ENCODE data around the gene DNAAF5. TPM values are rescaled to one million over a fixed set of nuclear protein-coding genes. Genes with fewer than 3 reads are reported as not detected.

The DNAAF5 gene
- total RNA-seq, 3 donors from 2014 or later: 29.4 to 43.0 (median 30.9) TPM

- Histone ChIP-seq H3K9me3 (peaks cover 9% of the 10 kb centered on the region), H3K36me3 (ENCODE audit: low read depth) (no peaks in the 10 kb centered on the region), H3K4me1 (ENCODE audit: low read depth) (no peaks in the 10 kb centered on the region), H3K4me3 (no peak overlapping the region)
- ATAC-seq (no peak), DNase-seq (peak in 1 of 3 donors; percentile 14)
- intact Hi-C loops (cut with DNase I, micrococcal nuclease): no loop called here
- no peak for TF ChIP-seq CTCF (IDR thresholded peaks at IDR 0.05)
These were observed 33.2 kb upstream of the DNAAF5 start for GRCh38 chr7:693280-693679.

- Histone ChIP-seq H3K4me3 (no peak overlapping the region), H3K4me1 (ENCODE audit: low read depth) (peaks cover 8% of the 10 kb centered on the region), H3K9me3 (no peaks in the 10 kb centered on the region), H3K36me3 (ENCODE audit: low read depth) (no peaks in the 10 kb centered on the region)
- no peak for TF ChIP-seq CTCF (IDR thresholded peaks at IDR 0.05)
- ATAC-seq (no peak), DNase-seq (peak in 1 of 3 donors; percentile 15)
- intact Hi-C loops (cut with DNase I, micrococcal nuclease): no loop called here
These were observed 30.1 kb upstream of the DNAAF5 start for GRCh38 chr7:696426-696811.

- TF ChIP-seq CTCF (IDR thresholded peaks at IDR 0.05): no peak
- DNase-seq (no peak), ATAC-seq (no peak)
- Histone ChIP-seq H3K4me3 (no peak overlapping the region), H3K9me3 (no peaks in the 10 kb centered on the region), H3K4me1 (ENCODE audit: low read depth) (peaks cover 8% of the 10 kb centered on the region), H3K36me3 (ENCODE audit: low read depth) (no peaks in the 10 kb centered on the region)
- intact Hi-C loops (cut with DNase I, micrococcal nuclease): no loop called here
These were observed 29.5 kb upstream of the DNAAF5 start for GRCh38 chr7:696812-697551.

- Histone ChIP-seq H3K36me3 (ENCODE audit: low read depth) (no peaks in the 10 kb centered on the region), H3K4me1 (ENCODE audit: low read depth) (peaks cover 8% of the 10 kb centered on the region), H3K9me3 (peaks cover 3% of the 10 kb centered on the region), H3K4me3 (no peak overlapping the region)
- DNase-seq (peak in 1 of 3 donors; percentile 30), ATAC-seq (peak; percentile 84)
- TF ChIP-seq CTCF (IDR thresholded peaks at IDR 0.05): no peak
- intact Hi-C loops (cut with DNase I, micrococcal nuclease): no loop called here
These were observed 27.7 kb upstream of the DNAAF5 start for GRCh38 chr7:698515-699475.

GRCh38 chr7:699476-700170, 26.9 kb upstream of the DNAAF5 start:
- DNase-seq: no peak
- peaks cover 16% of the 10 kb centered on the region for H3K4me1 ChIP-seq (ENCODE audit: low read depth)
- peaks cover 3% of the 10 kb centered on the region for H3K9me3 ChIP-seq
- no peak for TF ChIP-seq CTCF (IDR thresholded peaks at IDR 0.05)
- ATAC-seq: no peak
- no peak overlapping the region for H3K4me3 ChIP-seq
- no peaks in the 10 kb centered on the region for H3K36me3 ChIP-seq (ENCODE audit: low read depth)
- intact Hi-C loops (cut with DNase I, micrococcal nuclease): no loop called here
